Islet of Langerhans (tissue), 1 donor: ENCODE measurements around the gene GOLGA8A.
"Not testable (repeated sequence)": the region's sequence is repeated elsewhere in the genome, so short reads cannot be mapped to it uniquely, and the experiment has no call there.

ENCODE experiments used
- FAIRE-seq: peaks from one replicate; lab custom pipeline; 2011; peaks lifted over from hg19 to GRCh38; lab: Jason Lieb, UNC

The GOLGA8A gene

DNA sequence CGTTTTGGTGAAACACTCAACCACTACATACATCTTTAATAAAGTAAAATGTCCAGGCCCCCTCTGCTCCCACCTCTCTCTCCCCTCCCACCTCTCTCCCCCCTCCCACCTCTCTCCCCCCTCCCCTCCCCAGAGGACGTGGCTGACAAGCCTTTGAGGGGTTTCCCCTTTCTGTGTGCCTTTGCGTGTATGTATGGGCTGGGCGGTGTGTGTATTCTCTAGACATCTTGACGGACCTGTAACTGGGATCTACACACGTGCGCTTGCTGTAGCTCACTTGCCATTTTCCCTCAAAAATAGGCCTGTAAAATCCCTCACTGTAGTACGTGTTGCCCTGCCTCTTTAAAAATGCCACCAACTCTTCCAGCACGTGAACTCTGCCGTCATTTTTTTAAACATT is 28.6 kb downstream of the GOLGA8A start:
- FAIRE-seq, result not testable (repeated sequence)

DNA sequence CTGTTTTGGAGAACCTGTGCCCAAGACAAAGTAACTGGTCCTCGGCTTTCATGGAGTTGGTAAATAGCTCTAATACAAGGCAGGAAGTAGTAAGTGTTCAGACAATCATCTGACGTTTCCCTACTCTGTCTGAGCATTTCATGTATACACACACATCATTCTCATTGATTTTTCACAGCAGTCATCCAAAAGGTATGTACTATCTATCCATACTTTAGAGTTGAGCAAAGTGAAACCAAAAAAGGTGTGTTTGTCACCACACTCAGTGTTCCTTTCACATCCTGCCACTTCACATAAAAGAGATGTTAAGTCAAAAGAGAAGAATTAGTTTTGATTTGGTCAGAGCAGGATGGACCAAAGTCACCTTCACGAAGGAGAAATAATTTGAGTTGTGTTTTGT is 33.7 kb downstream of the GOLGA8A start:
- not testable (repeated sequence) for FAIRE-seq

DNA sequence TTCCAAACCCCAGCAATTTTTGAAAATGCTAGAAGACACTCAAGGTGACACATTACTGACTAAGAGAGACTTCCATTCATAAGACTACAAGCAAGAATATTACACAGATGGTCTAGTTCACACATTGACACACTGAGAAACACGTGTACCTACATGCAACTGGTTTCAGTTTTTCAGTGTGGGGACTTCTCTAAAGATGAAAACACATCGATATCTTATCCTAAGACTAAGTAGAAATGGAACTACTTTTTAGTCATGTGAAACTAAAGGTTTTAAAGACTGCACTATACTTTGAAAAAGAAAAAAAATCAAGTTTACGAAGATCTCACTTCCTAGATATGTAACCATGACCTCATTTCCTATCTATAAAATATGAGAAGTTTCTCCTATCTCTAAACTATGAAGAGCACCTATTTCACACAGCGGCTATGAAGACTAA is 34.4 kb downstream of the GOLGA8A start:
- not testable (repeated sequence) for FAIRE-seq

GRCh38 chr15:34397637-34398259 is 39.9 kb downstream of the GOLGA8A start:
- not testable (repeated sequence) for FAIRE-seq

DNA sequence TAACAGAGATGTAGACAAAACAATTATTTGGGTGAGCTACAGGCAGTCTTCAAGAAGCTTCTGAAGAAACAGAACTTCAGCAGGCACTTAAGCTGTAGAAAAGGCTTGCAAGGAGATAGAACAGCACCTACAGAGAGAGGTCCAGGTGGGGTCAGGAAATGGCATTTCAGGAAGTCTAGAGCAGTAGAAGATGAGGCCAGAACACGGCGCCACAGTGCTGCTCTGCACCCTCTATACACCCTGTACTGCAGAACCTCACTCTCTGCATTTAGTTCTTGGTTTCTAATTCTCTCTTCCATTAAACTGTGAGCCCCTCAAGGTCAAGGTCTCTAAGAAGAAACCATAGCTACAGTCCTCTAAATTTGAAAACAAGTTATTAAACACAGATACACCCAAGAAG is 44.6 kb downstream of the GOLGA8A start:
- FAIRE-seq, result not testable (repeated sequence)

DNA sequence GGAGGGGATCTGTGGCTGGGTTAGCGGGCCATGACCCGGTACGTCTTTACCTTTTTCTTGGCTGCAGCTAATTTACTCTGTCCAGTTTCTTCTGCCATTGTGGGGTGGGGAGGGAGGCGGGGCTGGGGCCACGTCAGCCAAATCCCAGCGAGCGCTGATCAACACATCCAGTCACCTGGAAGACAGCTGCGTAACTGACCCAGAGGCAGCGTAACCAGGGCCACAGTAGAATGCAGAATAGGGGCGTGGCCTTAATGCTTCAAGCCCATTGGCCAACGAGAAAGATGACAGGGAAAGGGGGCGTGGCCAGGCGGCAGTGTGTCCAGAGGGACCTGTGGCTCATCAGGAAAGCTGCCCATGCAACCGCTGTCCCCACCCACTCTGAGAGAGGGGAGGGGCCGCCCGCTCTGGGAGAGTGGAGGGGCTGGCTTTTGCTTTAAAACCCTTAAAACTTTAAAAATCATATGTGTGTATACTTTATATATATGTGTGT is 48.0 kb downstream of the GOLGA8A start:
- not testable (repeated sequence) for FAIRE-seq
